HG03108 (cell line): ENCODE results near the gene OR10P1.

Experiments used
- ATAC-seq: cut with Tn5 transposase; IDR thresholded peaks from one replicate; pipeline ENCODE4 v1.9.1; 2021; ENCODE audit warnings: moderate library complexity; ENCODE audit not compliant: unreplicated experiment

OR10P1 gene

GRCh38 chr12:55682087-55682796 is 45.5 kb downstream of the OR10P1 start:
- no peak for ATAC-seq

GRCh38 chr12:55683676-55684075 is 47.0 kb downstream of the OR10P1 start:
- ATAC-seq = no peak

- no peak for ATAC-seq
Measured at GRCh38 chr12:55684761-55685370, 48.2 kb downstream of the OR10P1 start.

DNA sequence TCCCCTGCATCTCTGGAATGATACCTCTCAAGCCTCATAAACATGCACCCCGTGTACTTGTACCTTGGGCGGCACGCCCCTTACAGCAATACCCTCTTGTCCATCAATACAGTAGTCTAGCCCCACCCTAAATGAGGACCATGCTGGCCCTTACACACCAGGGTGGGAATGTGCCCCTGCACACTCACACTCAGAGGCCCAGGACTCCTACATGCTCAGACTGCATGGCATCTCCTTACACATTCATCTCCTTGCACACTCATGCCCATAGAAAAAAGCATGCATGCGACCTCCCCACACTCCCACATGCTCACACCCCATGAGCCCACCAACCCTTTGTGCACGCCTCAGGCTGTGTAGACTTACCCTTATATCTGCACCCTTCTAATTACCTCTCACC is 49.0 kb downstream of the OR10P1 start:
- no peak for ATAC-seq

- ATAC-seq = no peak
Measured at GRCh38 chr12:55686366-55687010, 49.8 kb downstream of the OR10P1 start.
